DOHH2 (cell line): ENCODE results near the gene BASP1.

Experiments
- EZH2phosphoT487 ChIP-seq: fragments of 200-600 bp; sonication (generic); IDR thresholded peaks from 2 replicates; pipeline ENCODE4 v1.6.1; 2017; ENCODE audit warnings: borderline replicate concordance, mild to moderate bottlenecking, antibody characterized with exemption, low read length, moderate library complexity, mixed read lengths
- TF ChIP-seq, protein P1 (sequence below): fragments of 200-600 bp; sonication (generic); IDR thresholded peaks from one replicate; pipeline ENCODE4 v1.5.1; 2014; ENCODE audit warnings: antibody characterized with exemption, mild to moderate bottlenecking, low read depth, low read length; ENCODE audit not compliant: poor library complexity, severe bottlenecking

DNA sequence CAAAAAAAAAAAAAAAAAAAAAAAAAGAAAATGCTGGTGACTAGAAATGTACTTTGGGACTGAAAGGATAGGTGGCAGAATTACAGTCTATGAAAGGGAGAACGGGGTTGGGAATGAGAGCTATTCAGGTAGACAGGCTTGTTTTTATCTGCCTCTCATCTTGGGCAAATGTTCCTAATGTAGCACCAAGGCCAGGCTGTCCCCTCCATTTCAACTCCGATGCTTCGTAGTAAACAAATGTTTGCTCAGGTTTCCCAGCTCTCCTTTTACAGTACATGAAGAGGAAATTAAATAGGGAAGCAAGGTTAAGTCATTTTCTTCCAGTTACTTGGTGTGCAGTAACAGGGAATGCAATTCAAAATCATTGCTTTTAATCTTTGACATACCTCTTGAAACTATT is 4.4 kb upstream of the BASP1 start:
- TF ChIP-seq, protein P1, sequence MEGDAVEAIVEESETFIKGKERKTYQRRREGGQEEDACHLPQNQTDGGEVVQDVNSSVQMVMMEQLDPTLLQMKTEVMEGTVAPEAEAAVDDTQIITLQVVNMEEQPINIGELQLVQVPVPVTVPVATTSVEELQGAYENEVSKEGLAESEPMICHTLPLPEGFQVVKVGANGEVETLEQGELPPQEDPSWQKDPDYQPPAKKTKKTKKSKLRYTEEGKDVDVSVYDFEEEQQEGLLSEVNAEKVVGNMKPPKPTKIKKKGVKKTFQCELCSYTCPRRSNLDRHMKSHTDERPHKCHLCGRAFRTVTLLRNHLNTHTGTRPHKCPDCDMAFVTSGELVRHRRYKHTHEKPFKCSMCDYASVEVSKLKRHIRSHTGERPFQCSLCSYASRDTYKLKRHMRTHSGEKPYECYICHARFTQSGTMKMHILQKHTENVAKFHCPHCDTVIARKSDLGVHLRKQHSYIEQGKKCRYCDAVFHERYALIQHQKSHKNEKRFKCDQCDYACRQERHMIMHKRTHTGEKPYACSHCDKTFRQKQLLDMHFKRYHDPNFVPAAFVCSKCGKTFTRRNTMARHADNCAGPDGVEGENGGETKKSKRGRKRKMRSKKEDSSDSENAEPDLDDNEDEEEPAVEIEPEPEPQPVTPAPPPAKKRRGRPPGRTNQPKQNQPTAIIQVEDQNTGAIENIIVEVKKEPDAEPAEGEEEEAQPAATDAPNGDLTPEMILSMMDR = no peak
- no peak for TF ChIP-seq EZH2phosphoT487
